ENCODE data around the gene SEZ6L2. TPM values are rescaled to one million over a fixed set of nuclear protein-coding genes. Genes with fewer than 3 reads are reported as not detected.

The SEZ6L2 gene
- total RNA-seq, 1 donor from 2014 or later, result 0.21 TPM

DNA sequence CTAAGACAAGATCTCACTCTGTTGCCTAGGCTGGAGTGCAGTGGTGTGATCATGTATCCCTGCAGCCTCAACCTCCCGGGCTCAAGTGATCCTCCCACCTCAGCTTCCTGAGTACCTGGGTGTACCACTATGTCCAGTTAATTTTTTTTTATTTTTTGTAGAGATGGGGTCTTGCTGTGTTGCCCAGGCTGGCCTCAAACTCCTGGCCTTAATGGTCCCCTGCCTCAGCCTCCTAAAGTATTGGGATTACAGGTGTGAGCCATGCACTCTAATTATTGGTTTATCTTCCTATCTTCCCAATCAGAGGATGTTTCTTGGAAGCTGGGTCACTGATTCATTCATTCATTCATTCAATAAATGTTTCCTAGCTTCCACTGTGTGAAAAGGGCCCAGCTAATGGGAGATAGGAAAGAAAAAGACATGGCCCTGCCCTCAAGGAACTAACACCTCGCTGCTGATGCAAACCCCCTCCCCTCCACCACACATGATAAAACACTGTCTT is 9.4 kb upstream of the SEZ6L2 start:
- intact Hi-C loops (cut with DNase I), result no loop called here
- no peaks in the 10 kb centered on the region for H3K9me3 ChIP-seq
- no peak for DNase-seq (ENCODE audit: low spot score in 2 of 2)
- TF ChIP-seq, protein P1, sequence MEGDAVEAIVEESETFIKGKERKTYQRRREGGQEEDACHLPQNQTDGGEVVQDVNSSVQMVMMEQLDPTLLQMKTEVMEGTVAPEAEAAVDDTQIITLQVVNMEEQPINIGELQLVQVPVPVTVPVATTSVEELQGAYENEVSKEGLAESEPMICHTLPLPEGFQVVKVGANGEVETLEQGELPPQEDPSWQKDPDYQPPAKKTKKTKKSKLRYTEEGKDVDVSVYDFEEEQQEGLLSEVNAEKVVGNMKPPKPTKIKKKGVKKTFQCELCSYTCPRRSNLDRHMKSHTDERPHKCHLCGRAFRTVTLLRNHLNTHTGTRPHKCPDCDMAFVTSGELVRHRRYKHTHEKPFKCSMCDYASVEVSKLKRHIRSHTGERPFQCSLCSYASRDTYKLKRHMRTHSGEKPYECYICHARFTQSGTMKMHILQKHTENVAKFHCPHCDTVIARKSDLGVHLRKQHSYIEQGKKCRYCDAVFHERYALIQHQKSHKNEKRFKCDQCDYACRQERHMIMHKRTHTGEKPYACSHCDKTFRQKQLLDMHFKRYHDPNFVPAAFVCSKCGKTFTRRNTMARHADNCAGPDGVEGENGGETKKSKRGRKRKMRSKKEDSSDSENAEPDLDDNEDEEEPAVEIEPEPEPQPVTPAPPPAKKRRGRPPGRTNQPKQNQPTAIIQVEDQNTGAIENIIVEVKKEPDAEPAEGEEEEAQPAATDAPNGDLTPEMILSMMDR (IDR thresholded peaks at IDR 0.05), result no peak
- no peak overlapping the region for H3K27ac ChIP-seq
- H3K4me3 ChIP-seq, result no peak overlapping the region
- H3K4me1 ChIP-seq, result no peaks in the 10 kb centered on the region
- peaks cover 0 to 5% of the 10 kb centered on the region in 2 donors for H3K36me3 ChIP-seq
- no peaks in the 10 kb centered on the region for H3K27me3 ChIP-seq

DNA sequence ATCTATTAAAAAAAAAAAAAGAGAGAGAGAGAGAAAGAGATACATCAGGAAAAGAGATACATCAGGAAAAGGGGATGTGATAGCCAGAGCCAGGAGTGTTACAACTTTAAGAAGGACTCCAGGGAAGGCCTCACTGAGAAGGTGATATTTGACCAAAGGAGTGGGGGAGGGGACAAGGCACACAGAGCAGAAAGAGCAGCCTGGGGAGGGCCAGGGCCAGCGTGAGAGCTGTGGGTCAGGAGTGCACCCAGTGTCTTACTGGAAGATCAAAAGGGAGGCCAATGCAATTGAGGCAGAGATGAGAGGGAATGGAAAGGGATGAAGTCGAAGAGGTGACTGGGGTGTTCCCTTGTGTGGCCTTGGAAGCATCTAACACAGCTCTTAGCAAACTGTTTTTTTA is 8.6 kb upstream of the SEZ6L2 start:
- TF ChIP-seq, protein P1 (IDR thresholded peaks at IDR 0.05), result no peak
- Histone ChIP-seq H3K27me3 (no peaks in the 10 kb centered on the region), H3K9me3 (no peaks in the 10 kb centered on the region), H3K27ac (no peak overlapping the region), H3K4me1 (no peaks in the 10 kb centered on the region), H3K36me3 (no peaks in the 10 kb centered on the region), H3K4me3 (no peak overlapping the region)
- intact Hi-C loops (cut with DNase I), result no loop called here
- no peak for DNase-seq (ENCODE audit: low spot score in 2 of 2)

DNA sequence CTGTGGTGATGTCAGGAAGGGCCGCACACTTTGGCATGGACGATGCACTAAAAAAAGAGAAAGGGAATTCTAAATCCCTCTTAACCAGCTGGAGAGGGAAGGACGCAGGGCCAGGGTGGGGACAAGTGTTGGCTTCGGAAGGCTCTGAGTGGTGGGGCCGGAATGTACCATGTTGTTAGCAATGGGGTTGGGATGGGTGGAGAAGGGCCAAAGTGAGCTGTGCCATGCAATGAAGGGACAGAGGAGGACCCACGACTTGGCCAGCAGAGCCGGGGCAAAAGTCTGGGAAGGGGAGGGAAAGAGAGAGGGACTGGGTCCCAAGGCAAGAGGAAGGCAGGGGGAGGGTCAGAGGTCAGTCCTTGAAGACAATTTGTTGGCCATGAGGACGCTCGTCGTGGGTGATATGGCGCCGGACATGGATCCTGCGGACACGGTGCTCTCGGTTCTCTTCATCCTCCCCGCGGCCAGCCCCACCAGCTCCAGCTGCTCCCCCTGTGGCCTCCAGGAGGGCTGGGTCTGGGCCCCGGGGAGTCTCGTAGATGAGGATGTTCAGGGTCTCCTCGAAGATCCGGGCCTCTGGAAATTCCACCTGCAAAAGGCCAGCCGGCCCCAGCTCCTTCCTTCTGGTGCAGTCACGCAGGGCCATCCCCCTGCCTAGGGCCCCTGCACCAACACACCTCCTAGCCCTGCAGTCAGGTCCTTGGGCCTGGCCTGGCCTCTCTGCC is 7.3 kb upstream of the SEZ6L2 start:
- Histone ChIP-seq H3K27ac (no peak overlapping the region), H3K9me3 (no peaks in the 10 kb centered on the region), H3K36me3 (no peaks in the 10 kb centered on the region), H3K4me1 (no peaks in the 10 kb centered on the region), H3K4me3 (no peak overlapping the region), H3K27me3 (no peaks in the 10 kb centered on the region)
- no peak for DNase-seq (ENCODE audit: low spot score in 2 of 2)
- TF ChIP-seq, protein P1 (IDR thresholded peaks at IDR 0.05), result no peak
- intact Hi-C loops (cut with DNase I), result no loop called here

DNA sequence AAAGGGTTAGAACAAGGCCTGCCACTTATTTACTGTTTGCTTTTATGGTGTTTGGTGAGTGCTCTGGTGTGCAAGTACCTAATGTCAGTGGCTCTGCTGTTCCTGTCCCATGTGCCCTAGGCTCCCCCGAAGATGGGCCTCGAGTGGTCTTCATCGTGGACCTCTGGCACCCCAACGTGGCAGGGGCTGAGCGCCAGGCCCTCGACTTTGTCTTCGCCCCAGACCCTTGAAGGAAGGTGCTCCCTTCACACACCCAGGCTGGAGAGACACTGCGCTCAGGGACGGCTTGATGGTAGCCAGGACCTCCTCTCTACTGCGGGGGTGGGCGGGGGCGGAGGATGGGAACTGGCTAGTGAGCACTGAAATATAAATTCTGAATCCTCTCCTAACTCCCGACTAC is 6.3 kb upstream of the SEZ6L2 start:
- intact Hi-C loops (cut with DNase I), result no loop called here

DNA sequence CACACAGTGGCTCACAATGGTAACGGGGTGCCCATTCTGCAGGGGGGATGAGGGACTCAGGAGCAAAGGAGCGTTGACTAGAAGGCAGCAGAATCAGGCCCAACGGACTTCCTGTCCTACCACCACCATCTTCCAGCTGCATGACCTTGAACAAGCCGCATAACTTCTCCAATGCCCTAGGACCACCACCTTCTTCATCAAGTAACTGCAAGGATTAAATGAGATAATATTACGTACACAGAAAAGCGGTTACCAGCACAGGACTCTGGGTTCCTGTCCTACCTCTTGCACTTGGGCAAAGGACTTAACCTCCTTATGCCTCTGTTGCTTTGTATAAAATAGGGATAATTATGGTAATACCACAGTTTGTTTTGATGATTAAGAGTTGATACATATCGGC is 5.6 kb upstream of the SEZ6L2 start:
- TF ChIP-seq, protein P1 (IDR thresholded peaks at IDR 0.05), result no peak
- Histone ChIP-seq H3K4me3 (no peak overlapping the region), H3K36me3 (no peaks in the 10 kb centered on the region), H3K9me3 (no peaks in the 10 kb centered on the region), H3K4me1 (peaks cover 4 to 7% of the 10 kb centered on the region in 2 donors), H3K27me3 (no peaks in the 10 kb centered on the region), H3K27ac (no peak overlapping the region)
- no peak for DNase-seq (ENCODE audit: low spot score in 2 of 2)
- intact Hi-C loops (cut with DNase I), result no loop called here

More for the DNA sequence above, 6.3 kb upstream of the SEZ6L2 start:
- Histone ChIP-seq H3K36me3 (no peaks in the 10 kb centered on the region), H3K27ac (no peak overlapping the region), H3K9me3 (no peaks in the 10 kb centered on the region), H3K4me3 (no peak overlapping the region), H3K4me1 (peaks cover under 1% of the 10 kb centered on the region in 2 donors), H3K27me3 (no peaks in the 10 kb centered on the region)
- TF ChIP-seq, protein P1 (IDR thresholded peaks at IDR 0.05), result no peak
- no peak for DNase-seq (ENCODE audit: low spot score in 2 of 2)
